ENCODE data around the gene ICAM3.

ICAM3 gene

DNA sequence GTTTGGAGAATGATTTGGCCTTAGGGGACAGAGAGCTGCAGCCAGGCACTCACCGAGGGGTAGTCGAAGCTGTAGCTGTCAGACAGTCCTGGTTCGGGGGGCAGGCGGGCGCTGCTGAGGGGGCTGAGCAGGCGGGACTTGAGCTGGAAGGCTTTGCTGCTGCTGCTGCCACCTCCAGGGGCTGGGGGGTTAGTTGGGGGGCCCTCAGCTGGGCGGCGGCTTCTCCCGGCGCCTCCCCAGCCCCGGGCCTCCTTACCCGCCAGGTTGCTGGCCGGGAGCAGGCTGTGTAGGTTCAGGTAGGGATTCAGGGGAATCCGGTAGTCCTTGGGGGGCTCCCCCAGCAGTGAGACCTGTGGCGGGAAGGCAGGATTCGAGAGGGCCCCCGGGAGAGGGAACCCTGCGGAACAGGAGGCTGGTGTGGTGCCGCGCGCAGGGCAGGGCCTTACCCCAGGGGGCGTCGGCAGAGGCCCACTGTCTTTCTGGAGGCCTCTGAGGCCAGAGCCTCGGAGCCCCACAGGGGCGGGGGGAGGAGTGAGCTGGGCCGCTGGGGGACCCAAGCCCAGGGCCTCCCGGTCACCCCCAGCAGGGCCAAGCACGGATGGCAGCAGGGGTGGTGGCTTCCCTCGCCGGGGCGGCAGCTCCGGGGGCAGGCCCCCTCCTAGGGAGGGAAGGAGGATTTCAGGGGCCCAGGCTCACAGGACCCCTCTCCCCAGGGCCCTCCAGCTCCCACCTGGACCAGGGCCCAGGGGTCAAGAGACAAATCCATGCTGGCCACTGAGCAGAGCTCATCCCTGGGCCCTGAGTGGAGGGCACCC is 18.6 kb downstream of the ICAM3 start:
- no peak for DNase-seq (ENCODE audit: low read depth in 2 of 2)

DNA sequence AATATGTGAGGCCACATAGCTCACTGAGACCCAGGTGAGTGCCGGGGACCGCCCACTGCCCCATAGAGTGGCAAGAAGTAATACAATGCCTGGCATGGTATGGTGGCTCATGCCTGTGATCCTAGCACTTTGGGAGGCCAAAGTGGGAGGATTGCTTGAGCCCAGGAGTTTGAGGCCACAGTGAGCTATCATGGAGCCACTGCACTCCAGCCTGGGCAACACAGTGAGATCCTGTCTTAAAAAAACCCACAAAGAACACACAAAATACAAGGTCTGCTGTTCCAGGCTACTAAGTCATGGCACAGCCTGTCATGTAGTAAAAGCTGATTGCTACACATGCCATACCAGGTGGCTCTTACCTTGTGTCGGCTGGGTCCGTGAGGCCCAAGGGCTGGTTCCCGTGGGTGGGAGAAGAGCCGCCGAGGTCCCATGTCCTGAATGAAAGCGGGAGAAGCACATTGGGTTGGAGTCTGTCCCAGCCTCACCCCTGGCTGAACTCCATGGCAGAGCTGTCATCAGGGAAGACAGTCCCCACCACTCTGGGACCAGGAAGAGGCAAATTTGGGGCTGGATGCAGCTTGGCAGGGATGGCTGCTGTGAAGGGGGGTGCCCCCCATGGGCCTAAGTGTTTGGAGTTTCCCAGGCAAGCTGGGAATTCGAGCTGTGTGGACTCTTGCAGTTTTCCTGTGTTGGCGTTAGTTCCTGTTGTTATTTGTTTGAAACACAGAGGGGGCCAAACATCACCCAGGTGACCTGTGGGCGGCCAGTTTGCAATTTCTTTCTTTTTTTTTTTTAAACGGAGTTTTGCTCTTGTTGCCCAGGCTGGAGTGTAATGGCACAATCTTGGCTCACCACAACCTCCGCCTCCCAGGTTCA is 20.4 kb downstream of the ICAM3 start:
- no peak for DNase-seq (ENCODE audit: low read depth in 2 of 2)

DNA sequence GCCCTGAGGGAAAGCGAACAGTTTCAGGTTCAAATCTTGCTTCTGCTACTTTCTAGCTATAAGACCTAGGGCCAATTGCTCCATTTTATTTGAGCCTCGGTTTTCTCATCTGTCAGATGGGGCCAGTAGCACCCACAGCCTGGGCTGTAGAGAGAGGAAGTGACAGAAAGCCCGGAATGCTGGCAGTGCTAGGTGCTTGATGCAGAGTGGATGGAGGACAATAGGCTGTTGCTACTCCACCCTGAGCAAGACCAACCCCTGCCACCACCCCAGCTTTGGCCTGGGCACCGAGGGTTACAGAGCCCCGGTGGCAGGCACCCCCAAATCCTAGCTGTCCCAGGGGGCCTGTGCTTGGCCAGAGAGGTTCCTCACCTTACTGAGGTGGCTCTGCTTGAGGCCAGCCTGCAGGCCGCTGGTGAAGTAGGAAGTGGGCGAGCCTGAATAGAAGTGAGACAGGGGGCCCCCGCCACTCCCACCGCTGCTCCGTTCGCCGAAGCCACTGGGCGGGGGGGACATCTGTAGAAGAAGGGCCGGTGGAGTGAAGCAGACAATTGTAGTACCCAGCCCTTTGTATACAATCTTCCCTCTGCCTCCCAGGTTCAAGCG is 21.5 kb downstream of the ICAM3 start:
- no peak for DNase-seq (ENCODE audit: low read depth in 2 of 2)

DNA sequence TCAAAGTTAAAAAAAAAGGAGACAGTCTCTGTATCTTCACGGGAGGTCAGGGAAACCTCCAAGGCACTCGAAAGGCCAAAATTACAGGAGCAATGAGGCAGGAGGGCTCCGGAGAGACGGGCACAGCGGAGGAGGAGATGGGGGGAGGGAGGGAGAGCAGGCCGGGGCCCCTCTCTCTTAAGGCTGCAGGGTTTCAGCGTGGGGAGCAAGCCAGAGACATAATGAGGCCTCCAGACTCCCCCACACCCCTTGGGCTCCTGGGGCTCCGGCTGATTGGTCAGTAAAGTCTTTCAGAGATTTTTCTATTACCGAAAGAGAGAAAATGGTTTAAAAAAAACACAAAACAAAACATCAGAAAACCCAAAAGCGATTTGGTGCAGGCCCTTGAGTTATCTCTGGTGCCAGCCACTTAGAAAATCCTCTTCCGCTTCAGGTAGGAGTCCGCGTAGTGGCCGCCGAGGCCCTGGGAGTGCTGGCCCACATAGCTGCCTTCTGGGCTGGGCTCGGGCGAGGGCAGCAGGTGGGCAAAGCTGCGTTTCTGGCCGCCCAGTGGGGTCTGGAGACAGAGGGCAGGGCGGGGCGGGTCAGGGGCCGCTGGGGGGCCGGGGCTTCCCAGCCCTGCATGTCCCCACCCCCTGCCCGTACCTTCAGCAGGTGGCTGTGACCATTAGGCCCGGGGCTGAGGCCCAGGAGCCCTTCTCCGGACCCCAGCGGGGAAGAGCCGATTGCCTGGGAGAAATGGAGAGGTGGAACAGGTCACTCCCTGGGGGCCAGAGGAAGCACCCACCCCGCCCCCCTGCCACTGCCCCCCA is 22.2 kb downstream of the ICAM3 start:
- DNase-seq (ENCODE audit: low read depth in 2 of 2): no peak

DNA sequence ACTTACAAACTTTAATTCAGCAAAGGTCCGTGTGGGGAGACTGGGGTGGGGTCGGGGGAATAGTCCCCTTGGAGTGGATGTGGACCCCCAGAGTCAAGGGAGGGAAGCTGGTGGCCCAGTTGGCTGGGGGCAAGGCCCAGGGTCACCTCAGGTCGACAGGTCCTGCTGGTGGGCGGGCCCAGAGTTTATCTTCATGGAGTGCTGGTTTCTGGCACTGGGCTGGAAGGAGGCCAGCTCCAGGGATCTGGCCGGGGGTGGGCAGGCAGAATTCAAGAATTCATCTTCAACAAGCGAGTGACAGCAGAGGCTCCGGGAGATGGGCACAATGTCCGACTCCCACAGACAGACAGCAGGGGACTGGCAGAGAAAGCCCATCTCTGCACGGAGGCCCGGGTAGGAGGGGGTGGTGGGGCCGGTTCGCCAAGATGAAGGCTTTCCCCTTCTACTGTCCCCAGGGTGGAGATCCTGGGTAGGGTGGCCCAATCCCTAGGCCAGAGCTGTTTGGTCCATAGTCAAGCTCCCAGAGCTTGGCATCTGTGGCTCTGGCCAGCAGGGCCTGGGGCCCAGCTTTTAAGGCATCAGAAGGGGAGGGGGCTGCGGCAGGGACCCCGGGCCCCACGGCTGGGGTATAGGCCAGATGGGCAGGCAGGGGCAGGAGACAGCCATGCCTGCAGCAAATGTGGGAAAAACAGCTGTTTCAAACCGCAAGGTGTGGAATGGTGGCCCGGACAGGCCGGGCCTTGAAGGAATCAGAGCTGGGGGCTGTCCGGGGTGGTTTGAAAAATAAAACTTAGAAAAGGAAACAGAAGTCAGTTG is 23.0 kb downstream of the ICAM3 start:
- no peak for DNase-seq (ENCODE audit: low read depth in 2 of 2)

DNA sequence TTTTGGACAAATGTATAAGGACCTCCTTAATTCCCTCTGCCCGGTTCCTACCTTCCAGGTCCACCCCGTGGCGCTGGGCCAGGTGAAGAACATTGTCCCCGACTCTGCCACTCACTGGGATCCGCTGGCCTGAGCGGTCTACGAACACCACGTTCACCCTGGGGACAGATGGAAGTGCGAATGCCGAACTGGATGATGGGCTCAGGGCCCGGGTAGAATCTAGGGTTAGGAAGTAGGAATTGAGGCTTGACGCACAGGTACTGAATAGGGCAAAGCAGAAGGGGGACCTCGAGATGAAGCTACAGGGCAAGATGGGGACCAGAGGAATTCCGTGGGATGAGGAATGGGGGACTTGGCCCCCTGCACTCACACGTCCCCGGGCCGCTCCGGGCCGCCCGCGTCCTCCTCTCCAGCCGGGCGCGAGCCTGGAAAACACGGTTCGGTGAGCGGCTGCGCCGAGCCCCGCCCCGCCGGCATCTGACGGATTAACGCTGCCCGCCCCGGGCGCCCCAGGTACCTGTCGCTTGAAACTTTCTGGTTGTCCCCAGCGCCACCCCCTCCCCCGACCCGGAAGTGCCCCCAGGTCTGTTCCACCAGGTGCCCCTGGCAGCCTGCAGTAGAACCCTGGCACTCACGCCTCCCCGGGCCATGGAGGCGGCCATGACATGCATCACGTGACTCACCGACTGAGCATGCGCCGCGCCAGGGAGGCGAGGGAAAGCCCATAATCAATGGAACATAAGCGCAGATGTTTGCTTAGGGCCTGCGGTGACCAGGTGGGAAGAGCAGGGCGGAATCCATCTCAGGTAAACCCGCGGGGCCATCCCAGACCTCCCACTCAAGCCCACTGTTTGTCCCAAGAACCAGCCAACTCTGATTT is 23.8 kb downstream of the ICAM3 start, which contains the start of gene FDX2:
Gene FDX2, minus strand, starts transcription at position 681 of the 880 bp plus-strand sequence. Its CDS starts 19 bp downstream, at position 662.
- peak; percentile 83 to 87 for DNase-seq (ENCODE audit: low read depth in 2 of 2)

DNA sequence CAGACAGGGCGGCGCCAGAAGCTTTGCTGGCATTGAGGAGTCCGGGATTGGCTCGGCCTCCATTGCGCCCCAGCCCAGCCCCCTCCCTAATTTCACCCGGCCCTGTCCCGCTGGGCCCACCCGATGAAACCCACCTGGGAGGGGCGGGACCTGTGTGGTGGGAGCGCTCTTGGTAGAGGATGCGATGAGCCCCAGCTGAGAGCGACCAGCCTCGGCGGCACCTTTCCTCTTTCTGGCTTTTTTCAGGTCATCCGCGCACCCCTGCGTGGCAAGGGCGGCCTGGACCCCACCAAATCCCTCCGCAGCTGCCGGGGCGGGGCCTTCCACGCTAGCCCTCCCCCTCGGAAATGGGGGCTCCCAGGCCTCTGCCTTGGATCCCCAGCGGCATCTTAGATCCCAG is 30.0 kb downstream of the ICAM3 start, which contains the start of gene ZGLP1:
Gene ZGLP1, minus strand, starts transcription at position 393 of the 400 bp plus-strand sequence.
- DNase-seq (ENCODE audit: low read depth in 2 of 2): no peak

DNA sequence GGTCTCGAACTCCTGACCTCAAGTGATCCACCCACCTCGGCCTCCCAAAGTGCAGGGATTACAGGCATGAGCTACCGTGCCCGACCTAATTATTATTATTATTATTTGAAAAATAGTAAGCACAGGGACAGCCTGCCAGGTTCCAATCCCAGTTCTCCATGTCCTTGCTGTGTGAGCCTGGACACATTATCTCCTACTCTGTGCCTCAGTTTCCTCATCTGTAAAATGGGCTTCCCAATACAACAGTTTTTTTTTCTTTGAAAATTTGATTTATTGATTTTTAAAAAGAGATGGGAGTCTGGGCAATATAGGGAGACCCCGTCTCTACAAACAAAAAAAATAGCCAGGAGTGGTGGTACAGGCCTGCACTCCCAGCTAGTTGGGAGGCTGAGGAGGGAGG is 33.1 kb downstream of the ICAM3 start:
- DNase-seq (ENCODE audit: low read depth in 2 of 2): no peak

DNA sequence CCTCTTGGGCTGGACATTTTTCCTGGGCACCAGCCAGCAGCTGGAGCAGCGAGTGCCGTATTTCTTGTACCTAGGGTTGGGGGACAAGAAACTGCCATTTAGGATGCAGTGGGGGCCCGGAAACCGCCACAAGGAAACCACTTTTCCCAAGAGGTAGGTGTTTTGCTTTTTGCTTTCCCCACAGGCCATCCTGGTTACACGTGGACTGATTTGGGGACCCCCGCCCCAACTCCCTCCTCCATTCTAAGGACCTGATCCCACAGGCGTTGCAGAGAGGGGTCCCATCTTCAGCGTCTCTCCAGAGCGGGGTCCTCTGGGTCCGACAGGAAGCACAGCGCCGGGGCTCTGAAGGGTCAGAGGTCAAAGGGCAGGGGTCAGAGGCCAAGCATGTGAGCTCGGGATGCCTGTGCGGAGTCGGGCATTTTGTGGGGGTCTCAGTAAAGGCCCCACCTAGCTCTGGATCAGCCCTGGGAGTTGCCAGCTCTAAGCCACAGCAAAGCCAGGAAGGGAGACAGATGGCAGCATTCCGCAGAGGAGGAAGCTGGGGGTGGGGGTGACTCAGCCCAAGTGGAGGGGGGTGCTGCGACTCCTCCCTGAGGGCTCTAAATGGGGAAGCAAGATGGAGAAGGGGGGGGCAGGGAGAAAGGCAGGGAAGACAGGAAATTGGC is 34.2 kb downstream of the ICAM3 start:
- DNase-seq (ENCODE audit: low read depth in 2 of 2): no peak

DNA sequence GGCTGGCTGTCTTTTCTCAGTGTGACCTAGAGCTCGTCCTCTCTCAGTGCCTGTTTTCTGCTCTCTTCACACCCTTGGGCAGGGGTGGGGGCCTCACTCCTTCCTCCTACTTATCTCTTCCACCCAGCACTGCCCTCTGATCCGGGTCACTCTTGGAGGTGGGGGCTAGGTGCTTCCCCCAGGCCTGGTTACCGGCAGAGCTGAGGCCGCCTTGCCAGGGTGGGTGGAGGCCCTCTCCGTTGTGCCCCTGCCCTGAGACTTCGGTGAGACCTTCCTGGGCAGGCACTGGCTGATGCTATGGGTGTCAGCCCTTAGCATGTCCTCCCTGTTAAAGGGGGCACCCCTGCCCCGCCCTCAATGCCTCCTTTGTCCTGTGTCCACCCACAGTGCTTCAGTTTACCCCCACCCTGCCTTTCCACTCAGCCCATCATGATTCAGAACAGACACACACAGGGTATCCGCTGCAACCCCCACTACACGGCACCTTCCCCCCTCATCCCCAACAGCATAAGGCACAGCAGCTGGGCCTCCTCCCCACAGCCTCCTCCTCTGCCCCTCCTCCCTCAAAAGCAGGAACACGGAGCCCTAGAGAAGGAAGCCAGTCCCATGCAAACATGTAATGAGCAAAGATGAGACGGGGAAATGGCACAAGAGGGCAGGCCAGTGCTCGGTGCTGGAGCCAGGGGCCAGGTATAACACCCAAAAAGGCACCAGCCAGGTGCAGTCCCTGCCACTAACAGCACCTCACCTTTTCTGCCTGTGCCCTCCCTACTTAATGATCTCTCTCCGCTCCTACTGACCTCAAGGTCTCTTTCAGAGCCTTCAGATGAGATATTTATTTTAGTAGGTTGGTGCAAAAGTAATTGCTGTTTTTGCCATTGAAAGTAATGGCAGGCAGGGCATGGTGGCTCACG is 39.6 kb downstream of the ICAM3 start:
- no peak for DNase-seq (ENCODE audit: low read depth in 2 of 2)

DNA sequence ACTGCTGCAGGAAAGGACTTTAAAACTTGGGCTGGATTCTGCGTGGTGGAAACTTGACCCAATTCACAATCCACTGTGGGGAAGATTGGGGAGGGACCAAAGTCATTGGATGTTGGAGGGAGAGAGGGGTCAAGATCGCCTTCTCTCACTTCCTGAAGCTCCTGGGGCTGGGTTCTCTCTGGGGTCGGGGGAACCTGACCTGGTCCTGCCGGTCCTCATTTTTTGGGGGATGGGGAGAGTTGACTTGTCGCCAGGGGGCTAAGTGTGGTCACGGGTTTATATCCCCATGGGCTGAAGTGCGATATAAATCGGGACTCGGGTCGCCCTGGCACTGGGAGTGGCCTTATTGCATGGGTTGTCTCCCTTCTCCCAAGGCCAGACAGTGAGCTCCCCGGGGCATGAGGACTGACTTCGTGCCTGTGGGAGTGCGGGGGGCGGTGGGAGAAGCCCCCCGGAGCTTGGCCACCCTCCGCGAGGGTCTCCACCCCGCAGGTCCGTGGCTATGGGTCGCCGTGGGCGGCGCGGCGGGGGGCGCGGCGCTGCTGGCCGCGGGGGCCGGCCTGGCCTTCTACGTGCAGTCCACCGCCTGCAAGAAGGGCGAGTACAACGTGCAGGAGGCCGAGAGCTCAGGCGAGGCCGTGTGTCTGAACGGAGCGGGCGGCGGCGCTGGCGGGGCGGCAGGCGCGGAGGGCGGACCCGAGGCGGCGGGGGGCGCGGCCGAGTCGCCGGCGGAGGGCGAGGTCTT is 43.4 kb downstream of the ICAM3 start:
- DNase-seq (ENCODE audit: low read depth in 2 of 2): no peak

DNA sequence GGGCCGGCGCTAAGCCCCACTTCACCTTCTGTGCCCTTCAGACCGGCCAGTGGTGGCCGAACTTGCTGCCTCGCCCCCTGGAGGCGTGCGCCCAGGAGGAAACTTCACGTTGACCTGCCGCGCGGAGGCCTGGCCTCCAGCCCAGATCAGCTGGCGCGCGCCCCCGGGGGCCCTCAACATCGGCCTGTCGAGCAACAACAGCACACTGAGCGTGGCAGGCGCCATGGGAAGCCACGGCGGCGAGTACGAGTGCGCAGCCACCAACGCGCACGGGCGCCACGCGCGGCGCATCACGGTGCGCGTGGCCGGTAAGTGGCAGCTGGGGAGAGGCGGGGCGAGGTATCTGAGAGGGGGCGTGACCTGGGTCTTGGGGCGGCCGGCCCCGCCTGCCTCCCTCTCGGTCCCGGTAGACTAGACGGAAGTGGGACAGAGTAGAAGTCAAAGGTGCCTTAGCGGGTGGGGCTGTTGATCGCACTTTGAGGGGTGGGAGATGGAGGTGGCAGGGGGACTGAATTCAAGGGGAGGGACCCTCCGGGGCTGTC is 44.0 kb downstream of the ICAM3 start:
- peak in 1 of 2 donors; percentile 47 for DNase-seq (ENCODE audit: low read depth in 2 of 2)

DNA sequence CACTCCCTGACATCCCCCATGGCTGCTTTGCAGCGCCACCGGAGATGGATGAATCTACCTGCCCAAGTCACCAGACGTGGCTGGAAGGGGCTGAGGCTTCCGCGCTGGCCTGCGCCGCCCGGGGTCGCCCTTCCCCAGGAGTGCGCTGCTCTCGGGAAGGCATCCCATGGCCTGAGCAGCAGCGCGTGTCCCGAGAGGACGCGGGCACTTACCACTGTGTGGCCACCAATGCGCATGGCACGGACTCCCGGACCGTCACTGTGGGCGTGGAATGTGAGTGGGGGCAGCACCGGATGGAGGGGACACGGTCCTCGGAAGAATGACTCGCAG is 45.1 kb downstream of the ICAM3 start:
- DNase-seq (ENCODE audit: low read depth in 2 of 2): no peak

DNA sequence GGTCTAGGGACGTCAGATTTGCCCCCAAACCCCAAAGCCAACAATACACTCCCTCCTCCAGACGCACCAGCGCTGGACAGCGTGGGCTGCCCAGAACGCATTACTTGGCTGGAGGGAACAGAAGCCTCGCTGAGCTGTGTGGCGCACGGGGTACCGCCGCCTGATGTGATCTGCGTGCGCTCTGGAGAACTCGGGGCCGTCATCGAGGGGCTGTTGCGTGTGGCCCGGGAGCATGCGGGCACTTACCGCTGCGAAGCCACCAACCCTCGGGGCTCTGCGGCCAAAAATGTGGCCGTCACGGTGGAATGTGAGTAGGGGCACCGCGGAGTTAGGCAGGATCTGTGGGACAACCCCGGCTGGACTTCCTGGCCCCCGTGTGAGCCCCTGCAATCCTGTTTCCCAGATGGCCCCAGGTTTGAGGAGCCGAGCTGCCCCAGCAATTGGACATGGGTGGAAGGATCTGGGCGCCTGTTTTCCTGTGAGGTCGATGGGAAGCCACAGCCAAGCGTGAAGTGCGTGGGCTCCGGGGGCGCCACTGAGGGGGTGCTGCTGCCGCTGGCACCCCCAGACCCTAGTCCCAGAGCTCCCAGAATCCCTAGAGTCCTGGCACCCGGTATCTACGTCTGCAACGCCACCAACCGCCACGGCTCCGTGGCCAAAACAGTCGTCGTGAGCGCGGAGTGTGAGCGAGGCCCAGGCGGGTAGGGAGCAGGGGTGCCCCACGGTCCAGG is 45.6 kb downstream of the ICAM3 start:
- no peak for DNase-seq (ENCODE audit: low read depth in 2 of 2)

DNA sequence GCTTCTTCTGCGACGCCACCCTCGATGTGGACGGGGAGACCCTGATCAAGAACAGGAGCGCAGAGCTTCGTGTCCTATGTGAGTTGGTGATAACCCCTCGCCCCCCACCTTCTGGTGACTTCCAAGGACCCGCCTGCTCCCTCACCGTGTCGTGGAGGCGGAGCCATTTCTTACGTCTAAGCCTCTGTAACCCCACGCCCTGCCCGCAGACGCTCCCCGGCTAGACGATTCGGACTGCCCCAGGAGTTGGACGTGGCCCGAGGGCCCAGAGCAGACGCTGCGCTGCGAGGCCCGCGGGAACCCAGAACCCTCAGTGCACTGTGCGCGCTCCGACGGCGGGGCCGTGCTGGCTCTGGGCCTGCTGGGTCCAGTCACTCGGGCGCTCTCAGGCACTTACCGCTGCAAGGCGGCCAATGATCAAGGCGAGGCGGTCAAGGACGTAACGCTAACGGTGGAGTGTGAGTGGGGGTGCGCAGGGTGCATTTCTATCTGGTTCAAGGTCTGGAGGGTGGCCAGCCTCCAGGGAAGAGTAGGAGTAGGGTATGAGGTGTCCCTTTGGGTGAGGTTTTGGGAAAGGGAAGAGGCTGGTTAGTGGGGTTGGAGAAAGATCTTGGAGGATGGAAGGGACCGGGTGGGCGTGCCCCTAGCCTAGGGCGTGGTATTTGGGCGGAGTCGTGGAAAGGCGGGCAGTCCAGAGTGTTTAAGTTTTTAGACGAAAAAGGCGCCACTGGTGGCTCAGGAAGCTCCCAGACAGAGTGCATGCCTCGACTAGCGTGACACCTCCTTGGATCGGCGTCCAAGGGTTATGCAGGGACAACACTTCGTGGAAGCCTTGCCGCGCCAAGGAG is 46.4 kb downstream of the ICAM3 start:
- no peak for DNase-seq (ENCODE audit: low read depth in 2 of 2)
